Activated T-helper 1 cell treated with anti-CD3 and anti-CD28 coated beads, Interleukin-2, amount 50 U/mL, for 16 hours (primary cell): ENCODE measurements around the gene MMADHC.

Experiments
- DNase-seq, 2 donors: peaks; one replicate each; pipeline ENCODE4 v3.0.0-alpha.2; 2020; ENCODE audit warnings: low read depth in 1 of 2, low spot score in 1 of 2

MMADHC gene

GRCh38 chr2:149559341-149560068 is 28.1 kb downstream of the MMADHC start:
- DNase-seq: no peak

DNA sequence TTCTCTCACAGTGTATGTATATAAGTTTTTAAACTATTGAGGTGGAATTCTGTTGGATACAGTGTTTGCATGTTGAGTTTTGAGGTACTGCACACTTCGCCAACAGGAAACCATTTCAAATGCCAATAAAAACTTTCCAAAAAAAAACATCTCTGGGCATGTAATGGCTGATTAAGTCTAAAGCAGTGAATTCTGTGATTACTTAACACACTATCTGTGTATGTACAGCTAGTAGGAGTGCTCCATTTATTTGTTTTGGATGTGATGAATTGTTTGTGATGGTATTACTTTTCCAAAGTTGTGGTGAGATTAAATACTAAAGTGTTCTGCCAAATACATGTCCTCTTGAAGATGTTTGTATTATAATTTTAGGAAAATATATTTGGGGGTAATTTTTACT is 31.1 kb downstream of the MMADHC start:
- no peak for DNase-seq

- DNase-seq: no peak
Observed at GRCh38 chr2:149552830-149553229, 34.7 kb downstream of the MMADHC start.

- no peak for DNase-seq
Observed at GRCh38 chr2:149552226-149552625, 35.3 kb downstream of the MMADHC start.

DNA sequence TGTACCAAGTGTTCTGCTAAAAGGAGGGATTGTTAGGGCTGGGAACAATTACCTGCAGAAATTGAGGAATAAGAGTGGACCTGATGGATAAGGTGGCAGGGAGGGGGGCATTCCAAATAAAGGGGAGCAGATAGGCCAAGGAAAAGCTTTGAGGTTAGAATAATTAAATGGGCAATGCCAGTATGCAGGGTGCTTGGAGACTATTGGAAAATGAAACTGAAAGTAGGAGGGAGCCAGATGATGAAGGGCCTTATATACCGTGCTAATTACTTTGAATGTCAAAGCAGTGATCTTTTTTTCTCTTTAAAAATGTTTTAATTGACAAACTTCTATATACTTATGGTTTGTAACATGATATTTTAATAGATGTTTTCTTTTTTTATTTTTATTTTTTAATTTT is 42.9 kb downstream of the MMADHC start:
- DNase-seq: no peak

DNA sequence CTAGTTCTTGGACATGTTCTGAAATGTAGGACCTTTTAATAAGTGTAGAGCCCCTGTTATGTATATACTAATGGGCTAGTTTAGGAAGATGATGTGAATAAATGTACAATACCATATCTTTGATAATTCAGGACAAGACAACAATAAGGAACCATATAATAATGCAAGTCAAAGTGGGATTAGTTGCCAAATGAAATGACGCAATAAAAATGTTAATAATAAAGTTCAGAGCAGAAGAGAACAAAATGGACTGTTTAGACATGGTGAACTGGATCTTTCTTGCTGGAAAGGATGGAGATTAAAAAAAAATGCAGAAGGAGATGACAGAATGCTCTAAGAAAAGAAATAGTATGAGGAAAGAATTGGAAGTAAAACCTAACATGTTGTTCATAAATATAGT is 43.7 kb downstream of the MMADHC start:
- DNase-seq: no peak

GRCh38 chr2:149540138-149540537 is 47.4 kb downstream of the MMADHC start:
- no peak for DNase-seq

DNA sequence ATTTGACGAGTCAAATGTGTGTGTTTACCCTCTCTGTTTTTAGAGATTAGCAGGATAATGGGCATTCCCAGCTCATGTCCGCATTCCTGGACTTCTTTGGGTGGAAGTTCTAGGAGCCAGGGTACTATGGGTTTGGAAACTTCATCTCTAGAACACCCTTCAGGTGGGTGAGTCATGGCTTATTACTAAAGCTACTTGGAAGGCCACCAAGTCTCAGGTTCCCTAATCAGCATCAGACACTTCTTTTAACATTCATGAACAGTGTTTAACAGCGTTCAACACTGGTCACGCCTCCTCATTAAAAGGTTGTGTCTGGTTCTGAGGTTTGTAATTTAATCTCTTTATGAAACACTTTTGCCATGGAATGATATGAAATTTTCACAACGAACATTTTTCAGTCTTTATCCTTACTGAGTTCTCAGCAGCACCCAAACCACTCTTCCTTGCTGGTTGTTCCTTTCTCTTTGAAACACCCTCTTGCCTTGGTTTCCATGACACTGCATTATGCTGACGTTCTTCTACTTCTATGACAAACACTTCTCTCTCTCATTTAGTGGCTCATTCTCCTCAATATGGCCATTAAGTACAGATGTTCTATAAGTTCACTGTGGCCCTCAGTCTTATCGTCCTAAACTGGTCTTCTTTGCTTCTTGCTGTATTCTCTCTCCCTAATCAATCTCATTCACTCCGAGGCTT is 49.3 kb downstream of the MMADHC start:
- no peak for DNase-seq

- no peak for DNase-seq
Observed at GRCh38 chr2:149537092-149537726, 50.4 kb downstream of the MMADHC start.

DNA sequence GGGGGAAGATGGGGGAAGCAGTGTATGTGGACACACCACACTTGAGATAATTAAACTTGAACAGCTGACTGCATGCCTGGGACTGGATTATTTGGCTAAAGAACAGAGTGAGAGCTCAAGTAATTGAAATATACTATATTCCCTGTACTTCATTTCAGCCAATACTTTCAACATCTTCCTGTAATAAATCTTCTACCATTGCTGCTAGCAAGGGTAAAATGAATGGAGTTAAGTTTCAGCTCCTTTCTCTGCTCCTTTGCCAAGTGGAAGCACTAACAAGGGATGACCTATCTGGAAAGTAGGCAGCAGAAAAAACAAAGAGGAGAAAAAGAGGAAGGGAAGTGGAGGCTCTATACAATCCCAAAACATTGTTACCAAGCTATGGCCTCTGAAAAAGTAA is 50.9 kb downstream of the MMADHC start:
- DNase-seq: no peak

- no peak for DNase-seq
Observed at GRCh38 chr2:149534674-149535073, 52.9 kb downstream of the MMADHC start.

DNA sequence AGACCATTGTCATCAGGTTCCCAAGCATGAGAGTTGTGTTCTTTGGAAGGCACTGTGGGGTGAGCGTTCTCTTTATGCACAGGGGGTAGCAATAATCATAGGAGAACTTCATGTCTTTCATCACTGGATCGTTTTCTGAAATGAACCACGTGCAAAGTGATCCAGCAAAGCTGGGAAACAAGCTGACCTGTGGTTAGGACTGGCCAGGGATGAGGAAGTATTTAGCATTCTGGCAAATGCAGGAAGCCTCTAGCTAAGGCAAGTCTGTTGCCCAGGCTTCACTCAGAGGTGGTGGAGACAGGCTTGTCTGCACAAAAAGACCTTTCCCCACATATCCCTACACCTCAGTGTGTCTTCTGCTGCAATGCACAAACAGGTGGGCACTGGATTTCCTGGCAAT is 58.6 kb downstream of the MMADHC start:
- no peak for DNase-seq

GRCh38 chr2:149527998-149528755 is 59.4 kb downstream of the MMADHC start:
- DNase-seq: no peak

DNA sequence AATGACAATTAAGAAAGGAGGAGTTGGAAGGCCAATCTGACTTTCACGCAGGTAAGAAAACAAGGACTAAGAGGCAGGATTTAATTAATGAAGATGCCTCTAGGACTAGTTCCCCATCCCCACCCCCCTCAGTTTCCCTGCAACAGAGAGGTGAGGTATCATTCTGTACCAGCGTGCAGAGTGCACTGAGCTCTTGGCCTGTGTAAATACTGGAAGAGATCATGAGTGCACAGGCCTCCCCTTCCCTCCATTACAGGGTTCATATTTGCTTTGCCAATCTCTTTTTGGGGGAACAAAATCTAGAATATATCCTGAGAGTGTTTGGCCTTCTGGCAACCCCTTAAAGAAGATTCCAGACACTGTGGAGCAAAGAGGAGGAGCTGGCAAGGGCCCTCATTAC is 60.9 kb downstream of the MMADHC start:
- DNase-seq: no peak

GRCh38 chr2:149525323-149525722 is 62.3 kb downstream of the MMADHC start:
- no peak for DNase-seq
